Stimulated activated CD4-positive, alpha-beta T cell treated with anti-CD3 and anti-CD28 coated beads, Interleukin-2, amount 100 ng/mL, for 24 hours (primary cell): ENCODE results near the gene DENND4A.
"Not testable (repeated sequence)": the region's sequence is repeated elsewhere in the genome, so short reads cannot be mapped to it uniquely, and the experiment has no call there.

Experiments used
- DNase-seq, 2 donors: peaks; one replicate each; pipeline ENCODE4 v3.0.0-alpha.2; 2020

DENND4A gene

DNA sequence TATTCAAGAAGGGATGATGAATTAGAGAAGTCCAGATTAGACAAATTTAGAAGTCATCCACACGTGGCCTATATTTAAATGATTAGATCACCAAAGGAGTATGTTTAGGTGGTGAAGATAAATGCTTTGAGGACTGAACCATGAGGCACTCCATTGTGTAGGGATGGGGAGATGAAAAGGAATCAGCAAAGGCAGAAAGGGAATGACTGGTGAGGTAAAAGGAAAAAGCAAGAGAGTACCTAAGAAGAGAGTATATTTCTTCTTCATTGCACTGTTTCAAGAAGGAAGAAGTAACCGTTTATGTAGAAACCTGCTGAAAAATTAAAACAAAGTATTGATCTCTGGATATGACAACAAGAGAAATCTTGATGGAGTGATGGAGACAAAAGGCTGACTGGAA lies 40.7 kb downstream of the DENND4A start:
- no peak for DNase-seq

DNA sequence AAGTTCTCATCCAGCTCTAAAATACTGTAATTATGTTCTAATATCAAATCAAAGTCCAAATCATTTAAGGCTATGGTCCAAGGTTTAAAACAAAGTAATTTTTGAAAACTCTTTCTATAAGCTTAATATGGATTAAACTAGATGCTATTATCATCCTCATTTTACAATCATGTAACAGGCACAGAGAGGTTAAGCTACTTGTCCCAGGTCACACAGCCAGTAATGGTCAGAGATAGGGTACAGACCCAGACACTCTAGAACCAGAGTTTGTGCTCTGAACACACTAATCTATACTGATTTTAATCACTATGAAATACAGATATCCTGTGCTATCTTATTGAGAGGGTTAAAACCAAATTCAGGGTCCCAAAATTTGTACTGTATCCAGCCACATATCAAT lies 44.8 kb downstream of the DENND4A start:
- DNase-seq, result no peak

DNA sequence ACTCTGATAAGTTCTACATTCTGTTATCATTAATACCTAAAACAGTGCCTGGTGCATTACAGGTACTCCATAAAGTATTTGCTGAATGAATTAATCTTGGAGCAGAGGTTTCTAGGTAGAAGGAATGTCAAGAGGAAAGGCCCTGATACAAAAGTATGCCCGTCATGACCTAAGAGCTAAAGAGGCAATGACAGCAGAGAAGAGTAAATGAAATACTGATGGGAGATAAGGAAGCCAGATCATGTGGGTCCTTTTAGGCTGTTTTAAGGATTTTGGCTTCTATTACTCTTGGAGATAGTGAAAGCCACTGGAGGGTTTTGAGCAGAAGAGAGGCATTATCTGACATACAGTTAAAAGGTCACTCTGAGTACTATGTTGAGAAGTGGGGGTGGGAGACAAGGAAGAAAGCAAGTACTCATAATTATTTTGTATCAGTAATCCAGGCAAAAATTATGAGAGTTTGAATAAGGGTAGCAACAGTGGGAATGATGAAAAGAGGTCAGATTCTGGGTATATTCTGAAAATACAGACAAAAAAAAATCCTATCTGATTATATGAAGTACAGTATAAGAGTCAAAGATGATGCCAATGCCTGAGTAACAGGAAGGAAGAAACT lies 48.3 kb downstream of the DENND4A start:
- DNase-seq, result no peak

DNA sequence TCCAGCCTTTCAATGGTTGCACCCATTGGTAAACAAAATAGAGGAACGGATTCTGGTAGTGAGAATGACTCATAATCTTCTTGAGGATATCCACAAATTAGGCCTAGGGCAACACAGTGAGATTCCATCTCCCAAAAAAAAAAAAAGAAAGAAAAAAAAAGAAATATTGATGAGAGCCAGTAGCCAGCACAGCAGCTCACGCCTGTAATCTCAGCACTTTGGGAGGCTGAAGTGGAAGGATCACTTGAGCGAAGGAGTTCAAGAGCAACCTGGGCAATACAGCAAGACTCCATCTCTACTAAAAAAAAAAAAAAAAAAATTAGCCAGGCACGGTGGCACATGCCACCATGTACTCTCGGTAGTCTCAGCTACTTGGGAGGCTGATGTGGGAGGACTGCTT lies 51.9 kb downstream of the DENND4A start:
- no peak for DNase-seq

DNA sequence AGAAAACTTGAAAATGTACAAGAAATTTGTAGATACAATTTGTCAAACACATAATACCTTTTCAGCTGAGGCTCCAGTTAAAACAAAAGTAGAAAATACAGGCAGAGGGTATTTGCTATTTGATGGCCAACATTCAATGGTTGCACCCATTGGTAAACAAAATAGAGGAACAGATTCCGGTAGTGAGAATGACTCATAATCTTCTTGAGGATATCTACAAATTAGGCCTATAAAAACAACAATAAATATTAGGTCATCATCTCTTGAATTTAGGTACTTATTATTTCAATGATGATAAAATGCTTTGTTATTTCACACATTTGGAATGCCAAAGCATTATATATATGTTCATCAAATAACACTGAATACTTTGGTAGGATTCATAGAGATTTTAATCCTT lies 53.4 kb downstream of the DENND4A start:
- no peak for DNase-seq

DNA sequence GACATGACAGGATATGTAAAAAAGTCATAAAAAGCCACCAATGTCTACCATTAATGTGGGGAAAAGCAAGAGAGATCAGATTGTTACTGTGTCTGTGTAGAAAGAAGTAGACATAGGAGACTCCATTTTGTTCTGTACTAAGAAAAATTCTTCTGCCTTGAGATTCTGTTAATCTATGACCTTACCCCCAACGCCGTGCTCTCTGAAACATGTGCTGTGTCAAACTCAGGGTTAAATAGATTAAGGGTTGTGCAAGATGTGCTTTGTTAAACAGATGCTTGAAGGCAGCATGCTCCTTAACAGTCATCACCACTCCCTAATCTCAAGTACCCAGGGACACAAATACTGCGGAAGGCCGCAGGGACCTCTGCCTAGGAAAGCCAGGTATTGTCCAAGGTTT lies 58.5 kb downstream of the DENND4A start:
- not testable (repeated sequence) for DNase-seq

DNA sequence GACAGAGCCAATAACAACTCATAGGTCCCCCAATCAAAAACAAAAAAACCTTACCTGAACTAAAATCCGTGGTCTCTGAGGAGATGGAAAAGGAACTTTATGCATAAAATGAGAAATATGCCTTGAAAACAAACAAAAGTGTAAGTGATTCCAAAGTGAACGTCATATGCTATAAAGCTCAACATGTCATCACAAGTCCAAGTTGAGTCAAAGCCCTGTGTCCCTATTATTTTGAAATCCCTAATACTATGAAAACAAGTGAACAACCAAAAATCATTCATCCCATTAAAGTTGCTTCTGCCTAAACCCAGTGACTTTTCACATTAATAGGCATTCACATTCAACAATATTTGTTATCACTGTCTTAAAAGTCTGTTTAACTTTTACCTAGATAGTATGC lies 59.4 kb downstream of the DENND4A start:
- no peak for DNase-seq

DNA sequence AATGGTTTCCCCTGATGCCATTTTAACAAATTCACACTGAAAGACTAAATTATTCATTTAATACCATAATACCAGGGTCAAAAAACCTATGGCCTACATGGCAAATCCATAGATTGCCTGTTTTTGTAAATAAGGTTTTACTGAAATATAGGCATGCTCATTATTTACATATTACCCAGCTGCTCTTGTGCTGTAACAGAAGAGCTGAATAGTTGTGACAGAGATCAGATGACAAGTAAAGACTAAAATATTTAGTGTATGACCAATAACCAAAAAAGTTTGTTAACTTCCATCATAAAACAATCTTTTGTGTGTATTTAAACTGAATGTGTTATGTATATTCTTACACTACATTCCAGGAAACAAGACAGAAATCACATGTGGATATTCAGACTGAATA lies 60.2 kb downstream of the DENND4A start:
- DNase-seq, result no peak

DNA sequence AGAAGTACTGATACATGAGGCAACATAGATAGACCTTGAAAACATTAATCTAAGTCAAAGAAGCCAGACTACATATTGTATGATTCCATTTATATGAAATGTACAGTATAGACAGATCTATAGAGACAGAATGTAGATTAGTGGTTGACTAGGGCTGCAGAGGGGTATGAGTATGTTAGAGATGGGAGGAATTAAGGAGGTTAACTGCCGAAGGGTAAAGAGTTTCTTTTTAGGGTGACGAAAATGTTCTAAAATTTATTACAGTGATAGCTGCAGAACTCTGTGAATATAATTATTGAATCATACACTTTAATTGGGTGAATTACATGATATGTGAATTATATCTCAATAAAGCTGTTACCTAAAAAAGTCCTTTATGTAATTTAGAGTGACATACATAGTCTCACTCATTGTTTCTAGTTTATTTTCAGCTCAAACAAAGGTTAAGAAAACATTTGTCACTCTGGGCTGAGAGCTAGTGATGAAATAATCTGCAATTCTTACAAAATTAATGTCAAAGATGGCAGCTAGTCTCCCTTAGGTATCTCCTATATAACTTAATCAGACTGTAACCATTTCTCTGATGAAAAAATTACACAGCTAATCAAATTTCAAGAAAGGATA lies 61.4 kb downstream of the DENND4A start:
- no peak for DNase-seq

DNA sequence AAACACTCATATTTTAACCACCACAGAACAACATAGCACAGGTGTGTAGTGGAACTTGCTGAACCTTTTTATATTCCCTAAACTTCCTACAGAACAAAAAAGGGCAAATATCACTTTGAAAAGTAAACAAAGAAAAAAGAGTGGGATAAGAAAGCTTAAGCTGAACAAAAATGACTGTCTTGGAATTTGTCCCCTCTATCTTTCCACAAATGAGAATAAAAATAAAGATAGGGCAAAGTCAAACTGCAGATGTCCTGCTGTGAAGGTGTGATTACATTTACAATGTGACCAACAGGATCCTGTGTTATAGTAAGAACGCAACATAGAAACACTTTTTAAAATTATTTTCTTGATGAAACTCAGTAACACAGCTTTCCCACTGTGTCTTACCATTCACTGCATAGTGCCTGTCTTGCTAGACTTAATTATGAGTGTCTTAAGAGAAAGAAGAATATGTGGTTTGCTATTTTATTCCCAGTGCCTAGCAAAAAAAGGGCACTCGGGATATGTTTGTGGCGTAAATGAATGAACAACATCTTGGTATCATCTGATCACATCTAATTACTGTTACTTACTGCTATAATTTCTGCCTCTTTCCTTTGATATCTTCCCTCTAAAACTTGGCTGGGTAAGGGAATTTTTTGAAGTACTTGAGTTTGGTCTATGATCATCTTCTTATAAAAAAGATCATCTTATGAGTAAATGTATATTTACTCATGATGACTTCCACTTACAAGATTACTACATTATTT lies 67.5 kb downstream of the DENND4A start:
- DNase-seq, result no peak

DNA sequence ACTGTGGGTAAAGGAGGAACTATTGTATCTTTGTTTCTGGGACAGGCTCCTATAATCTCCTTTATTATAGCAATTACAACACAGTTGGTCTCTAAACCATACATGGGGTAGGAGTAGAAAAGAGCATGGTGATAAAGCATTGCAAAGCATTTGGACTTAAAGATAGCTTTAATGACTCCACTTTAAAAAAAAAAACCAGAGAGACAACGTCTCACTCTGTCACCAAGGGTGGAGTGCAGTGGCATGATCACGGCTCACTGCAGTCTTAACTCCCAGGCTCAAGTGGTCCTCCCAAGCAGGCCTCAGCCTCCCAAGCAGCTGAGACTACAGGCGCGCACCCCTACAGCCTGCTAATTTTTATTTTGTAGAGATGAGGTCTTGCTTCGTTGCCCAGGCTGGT lies 68.2 kb downstream of the DENND4A start:
- DNase-seq, result no peak

DNA sequence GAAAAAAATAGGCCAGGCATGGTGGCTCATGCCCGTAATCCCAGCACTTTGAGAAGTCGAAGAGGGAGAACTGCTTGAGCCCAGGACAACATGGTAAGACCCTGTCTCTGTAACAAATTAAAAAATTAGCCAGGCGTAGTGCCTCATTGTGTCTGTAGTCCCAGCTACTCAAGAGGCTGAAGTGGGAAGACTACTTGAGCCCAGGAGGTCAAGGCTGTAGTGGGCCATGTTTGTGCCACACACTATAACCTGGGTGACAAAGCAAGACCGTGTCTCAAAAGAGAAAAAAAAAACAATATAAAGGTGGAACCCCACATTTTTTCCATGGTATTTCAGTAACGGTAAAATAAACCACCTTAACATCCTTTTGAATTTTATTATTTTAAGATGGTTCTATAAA lies 69.9 kb downstream of the DENND4A start:
- DNase-seq, result no peak

DNA sequence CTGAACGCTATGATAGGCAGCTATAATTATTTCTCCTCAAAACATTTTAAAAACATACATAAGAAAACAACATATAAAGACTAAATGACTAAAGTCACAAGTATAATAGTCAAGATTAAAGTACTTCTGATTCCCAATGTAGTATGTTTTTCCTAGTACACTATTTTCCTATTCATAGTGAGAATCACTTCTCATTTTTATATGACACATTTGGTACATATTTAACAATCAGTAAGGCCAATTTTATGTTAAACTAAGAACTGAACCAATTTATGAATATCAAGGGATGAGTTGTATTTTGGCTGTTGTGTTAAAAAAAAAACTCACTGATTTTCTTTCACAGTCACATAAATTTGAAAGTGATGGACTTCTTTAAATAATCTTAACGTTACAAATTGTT lies 79.7 kb downstream of the DENND4A start:
- DNase-seq, result no peak

DNA sequence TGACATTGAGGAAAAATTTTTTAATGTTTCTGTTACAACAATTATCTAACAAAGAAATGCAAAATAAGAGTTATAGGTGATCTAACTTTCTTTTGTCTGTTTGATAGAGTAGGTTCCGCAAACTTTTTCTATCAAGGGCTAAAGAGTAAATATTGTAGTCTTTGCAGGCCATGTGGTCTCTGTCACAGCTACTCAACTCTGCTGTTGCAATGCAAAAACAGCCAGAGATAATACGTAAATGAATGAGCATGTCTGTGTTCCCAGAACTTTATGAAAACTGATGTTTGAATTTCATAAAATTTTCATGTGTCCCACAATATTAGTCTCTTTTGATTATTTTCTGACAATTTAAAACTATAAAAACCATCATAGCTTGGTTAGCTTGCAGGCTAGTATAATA lies 97.0 kb downstream of the DENND4A start:
- no peak for DNase-seq

DNA sequence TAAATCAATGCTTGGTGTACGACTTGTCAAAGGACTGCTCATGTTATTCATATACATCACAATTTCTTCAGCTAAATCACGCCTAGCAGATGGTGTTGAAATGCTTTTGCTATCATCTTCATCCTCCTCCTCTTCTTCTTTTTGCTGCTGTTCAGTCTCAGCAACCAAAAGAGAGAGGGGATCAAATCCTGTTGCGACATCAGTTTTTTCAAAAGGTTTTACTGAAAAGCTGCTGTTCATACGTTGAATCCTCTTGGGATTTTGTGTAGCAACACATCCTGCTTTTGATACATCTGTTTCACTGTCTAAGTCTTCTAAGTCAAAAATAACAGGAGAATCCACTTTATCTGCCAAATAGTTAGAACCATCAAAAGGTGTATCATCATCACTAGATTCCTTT lies 101.3 kb downstream of the DENND4A start:
- no peak for DNase-seq

DNA sequence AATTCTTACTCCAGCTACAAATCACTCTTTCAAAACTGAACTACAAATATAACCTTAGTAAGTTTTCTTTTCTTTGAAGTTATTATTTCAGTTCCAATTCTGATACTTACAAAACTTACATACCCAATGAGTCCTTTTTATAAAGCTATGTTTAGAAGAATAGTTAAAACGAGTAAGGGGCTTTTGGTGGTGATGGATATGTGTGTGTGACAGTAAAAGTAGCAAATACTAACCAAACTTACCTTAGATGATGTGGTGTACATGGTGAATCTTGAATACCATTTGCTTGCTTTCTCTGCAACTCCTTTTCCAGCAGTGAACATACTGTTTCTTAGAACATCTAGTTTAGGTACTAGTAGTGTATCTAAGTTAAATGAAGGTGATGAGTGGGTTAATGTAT lies 101.9 kb downstream of the DENND4A start:
- no peak for DNase-seq

DNA sequence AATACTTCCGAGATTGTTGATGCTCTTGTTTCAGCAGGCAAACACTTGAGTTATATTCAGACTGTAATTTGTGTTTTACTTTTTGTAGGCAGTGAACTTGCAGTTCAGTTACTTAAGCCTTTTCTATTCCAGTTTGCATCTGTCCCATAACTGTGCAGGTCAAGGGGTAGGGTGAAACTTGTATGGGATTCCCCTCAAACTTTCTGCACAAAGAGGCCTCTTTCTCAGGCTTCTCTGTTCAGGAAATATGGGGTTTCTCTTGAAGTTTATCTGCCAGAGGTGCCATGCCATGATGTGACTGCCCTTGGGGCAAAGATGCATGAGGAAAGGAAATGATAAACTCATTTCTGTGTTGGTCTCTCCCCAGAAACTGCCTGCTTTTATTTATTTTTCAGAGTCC lies 103.6 kb downstream of the DENND4A start:
- DNase-seq, result no peak

DNA sequence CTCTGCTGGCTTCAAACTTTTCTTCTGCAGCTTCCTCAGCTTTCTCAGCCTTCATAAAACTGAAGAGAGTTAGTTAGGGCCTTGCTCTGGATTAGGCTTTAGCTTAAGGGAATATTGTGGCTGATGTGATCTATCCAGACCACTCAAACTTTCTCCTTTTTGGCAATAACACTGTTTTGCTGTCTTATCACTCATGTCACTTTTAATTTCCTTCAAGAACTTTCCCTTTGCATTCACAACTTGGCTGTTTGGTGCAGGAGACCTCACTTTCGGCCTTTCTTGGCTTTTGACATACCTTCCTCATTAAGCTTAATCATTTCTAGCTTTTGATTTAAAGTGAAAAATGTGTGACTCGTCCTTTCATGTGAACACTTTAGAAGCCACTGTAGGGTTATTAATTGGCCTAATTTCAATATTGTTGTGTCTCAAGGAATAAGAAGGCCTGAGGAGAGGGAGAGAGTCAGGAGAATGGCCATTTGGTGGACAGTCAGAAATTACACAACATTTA lies 109.6 kb downstream of the DENND4A start:
- no peak for DNase-seq

DNA sequence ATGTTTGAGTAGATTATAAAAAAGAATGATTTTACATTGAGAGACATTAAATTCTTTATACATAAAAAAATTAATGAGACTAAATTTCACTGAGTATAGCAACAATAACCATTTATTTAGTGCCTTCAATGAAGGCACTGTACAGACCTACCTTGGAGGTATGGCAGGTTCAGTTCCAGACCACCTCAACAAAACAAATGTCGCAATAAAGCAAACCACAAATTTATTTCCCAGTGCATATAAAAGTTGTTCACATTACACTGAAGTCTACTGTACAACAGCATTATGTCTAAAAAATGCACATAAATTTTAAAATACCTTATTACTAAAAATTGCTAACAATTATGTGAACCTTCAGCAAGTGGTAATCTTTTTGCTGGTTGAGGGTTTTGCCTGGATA lies 111.5 kb downstream of the DENND4A start:
- no peak for DNase-seq

DNA sequence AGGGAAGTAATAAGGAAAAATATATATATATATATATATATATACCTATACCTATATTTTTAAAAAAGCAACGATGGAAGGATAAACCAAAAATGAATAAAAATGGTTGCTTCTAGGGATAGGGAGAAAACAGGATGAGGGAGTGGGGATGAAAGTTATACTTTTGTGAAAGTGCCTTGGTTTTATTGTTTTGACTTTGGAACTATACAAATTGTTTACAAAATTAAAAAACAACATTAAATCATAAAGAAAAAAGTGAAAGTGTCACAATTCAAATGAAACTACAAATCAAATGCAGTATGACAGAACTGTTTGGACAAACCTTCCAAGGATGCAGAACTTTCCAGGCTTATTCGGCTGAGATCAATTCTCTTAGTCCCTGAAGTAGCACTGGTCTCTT lies 116.0 kb downstream of the DENND4A start:
- no peak for DNase-seq

DNA sequence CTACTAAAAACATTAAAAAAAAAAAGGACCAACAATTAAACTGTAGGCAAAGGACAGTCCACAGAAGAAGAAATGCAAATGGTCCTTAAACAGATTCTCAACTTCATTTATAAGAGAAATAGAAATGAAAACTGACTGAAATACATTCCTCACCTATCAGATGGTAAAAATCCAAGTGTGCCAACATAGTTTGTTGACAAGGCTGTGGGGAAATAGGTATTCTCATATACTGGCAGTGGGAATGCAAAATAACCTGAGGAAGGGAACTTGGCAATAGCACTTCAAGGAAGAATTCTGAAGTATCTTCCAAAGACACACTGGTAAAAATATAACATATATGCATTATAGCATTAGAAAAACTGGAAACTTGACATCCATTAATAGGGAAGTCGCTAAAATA lies 116.5 kb downstream of the DENND4A start:
- no peak for DNase-seq

DNA sequence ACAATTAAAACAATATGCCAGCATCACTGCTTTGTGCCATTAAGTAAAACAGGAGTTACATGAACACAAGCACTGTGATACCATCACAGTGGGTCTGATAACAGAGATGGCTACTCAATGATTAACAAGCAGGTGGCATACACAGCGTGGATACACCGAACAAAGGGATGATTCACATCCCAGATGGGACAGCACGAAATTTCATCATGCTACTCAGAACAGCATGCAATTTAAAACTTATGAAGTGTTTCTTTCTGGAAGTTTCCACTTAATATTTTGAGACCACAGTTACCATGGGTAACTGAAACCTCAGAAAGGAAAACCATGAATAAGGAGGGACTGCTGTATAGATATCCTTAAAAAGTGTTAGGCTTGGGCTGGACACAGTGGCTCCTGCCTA lies 125.8 kb downstream of the DENND4A start:
- DNase-seq, result no peak

DNA sequence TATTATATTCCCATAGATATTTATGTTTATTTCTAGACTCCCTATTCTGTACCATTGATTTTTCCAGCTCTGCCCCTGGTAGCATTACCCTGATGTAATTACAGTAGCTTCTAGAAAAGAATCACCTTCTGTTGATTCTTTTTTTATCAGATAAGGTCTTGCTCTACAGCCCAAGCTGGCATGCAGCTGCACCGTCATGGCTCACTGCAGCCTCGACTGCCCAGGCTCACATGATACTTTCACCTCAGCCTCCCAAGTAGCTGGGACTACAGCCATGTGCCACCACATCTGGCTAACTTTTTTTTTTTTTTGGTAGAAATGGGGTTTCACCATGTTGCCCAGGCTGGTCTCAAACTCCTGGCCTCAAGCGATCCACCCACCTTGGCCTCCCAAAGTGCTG lies 128.6 kb downstream of the DENND4A start:
- no peak for DNase-seq

DNA sequence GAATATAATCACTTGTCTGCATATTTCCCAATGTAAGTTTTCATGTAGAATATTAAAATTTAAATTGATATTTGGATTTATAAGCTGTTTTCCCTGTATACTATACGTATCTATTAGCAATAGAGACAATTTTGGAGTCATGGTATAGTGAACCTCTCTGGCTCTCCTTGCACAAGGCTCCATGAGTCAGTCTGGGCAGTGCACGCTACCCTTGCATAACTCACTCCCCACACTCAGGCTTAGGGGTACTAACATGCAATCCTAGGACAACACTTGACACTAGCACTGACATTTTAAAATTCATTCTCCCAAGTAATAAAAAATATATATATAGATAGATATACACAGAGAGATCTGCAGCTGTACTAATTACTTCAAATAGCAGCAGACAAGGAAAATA lies 131.2 kb downstream of the DENND4A start:
- DNase-seq, result no peak
